CD4-positive, alpha-beta T cell treated with Interleukin-6 at 100 ng/mL for 8 hours (primary cell): ENCODE measurements around the gene B4GALT1.

Experiments
- DNase-seq: peaks from one replicate; pipeline ENCODE4 v3.0.0-alpha.2; 2020; ENCODE audit warnings: mixed read lengths, low spot score

Gene B4GALT1

DNA sequence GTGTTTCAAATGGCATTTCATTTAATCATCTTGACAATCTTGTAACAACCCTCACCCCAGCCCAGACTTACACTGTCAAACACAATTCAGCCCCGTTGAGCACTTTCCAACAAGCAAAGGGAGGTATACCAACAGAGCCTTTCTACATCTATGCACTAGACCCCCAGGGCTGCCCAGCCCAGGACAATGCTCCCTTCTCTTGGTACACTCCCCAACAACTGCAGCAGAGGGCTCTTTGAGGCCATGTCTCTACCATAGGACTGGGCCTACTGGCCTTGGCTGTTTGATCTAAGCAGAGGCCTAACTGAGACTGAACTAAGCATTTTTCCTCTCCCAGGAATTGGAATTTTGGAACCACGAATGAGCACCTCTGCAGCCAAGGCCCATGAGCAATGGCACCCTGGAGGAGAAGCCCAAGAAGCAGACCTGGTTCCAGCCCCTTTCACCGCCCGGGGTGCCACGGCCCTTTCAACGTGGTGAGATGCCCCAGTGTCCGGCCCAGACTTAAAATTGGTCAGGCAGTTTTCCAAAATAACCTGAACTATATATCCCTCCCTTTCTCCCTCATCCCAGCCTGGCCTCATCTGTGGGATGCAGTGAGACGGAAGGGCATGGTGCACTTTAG lies 43.6 kb downstream of the B4GALT1 start:
- DNase-seq: no peak

DNA sequence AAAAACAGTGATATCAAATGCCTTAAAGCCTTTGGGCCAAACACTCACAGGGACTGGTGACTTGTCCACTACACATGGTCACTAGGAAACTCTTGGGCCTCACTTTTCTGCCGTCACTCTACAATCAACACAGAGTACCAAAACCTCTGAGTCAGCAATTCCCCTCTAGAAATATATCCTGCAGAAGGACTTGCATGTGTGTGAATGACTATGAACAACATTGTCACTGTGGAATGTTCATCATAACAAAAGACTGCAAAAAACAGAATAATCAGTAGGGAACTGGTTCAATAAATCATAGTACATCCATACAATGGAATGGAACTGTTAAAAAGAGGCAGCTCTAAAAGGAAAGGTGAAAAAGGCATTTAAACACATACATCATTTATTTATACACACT lies 46.5 kb downstream of the B4GALT1 start:
- DNase-seq: no peak

DNA sequence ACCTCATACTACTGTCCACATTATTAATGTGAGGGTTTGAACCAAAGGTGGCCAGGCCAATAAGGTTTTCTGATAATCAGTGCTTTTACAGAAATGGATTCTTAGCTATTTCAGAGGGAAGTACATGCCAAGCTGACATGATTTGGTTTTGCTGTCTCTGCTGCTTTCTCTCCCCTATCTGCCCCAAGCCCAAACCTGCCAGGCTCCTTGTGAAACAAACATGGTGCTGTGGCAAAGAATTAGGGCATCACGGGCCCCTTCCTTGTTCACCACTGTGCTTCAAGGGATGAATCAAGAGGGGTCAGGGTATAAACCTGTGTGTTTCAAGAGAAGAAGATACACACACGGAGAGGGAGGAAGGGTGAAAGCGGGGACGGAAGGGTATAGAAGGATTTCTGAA lies 49.3 kb downstream of the B4GALT1 start:
- no peak for DNase-seq

DNA sequence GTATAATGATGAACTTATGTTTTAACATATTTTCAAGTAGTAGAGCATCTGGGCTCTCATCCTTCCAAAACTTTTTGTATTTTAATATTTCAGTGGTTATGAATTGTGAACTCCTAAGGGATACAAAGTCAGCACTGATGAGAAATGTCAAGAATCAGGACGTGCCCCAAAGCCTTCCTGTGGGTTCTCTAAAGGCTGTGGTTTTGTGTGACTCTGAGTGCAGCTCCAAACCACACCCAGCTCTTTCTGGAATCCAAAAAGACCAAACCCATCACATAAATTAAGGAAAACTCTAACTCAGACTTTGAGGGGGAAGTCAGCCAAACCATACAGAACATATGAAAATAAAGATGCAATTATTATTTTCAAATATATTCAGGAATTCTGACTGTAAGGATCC lies 49.8 kb downstream of the B4GALT1 start:
- DNase-seq: no peak

DNA sequence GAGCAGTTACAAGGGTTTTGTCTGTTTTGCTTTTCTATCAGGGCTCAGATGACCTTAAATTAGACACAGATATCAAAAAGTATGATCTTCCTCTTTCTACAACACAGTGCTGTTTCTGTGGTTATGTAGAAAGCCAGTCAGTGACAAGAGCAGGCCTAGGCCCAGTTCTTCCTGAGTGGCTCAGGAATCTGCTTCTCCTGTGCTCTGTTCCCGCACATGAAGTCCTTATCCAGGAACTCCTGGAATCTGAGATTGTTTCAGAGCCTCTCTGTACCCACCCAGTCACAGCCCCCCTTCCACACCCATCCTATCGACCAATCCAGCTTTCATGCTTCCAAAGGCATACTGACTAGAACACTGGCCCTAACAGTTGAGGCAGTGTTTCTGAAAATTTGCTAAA lies 50.3 kb downstream of the B4GALT1 start:
- no peak for DNase-seq

DNA sequence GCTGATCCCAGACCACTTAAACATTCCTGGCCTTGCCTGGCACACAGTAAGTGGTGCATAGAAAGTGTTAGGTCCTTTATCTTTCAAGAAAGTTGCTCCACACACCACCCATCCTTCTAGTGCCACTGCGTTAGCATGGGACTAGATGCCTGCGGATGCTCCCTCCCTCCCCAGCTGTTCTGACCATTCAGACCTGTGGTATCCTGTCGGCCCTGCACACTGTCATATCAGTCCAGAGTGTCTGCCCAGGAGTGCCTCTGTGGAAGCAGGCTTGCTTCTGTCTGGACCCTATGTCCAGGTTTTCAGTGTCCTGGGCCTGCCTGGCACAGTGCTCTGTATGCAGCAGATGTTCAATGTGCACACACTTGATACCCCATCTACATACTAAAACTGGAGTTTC lies 52.4 kb downstream of the B4GALT1 start:
- no peak for DNase-seq

DNA sequence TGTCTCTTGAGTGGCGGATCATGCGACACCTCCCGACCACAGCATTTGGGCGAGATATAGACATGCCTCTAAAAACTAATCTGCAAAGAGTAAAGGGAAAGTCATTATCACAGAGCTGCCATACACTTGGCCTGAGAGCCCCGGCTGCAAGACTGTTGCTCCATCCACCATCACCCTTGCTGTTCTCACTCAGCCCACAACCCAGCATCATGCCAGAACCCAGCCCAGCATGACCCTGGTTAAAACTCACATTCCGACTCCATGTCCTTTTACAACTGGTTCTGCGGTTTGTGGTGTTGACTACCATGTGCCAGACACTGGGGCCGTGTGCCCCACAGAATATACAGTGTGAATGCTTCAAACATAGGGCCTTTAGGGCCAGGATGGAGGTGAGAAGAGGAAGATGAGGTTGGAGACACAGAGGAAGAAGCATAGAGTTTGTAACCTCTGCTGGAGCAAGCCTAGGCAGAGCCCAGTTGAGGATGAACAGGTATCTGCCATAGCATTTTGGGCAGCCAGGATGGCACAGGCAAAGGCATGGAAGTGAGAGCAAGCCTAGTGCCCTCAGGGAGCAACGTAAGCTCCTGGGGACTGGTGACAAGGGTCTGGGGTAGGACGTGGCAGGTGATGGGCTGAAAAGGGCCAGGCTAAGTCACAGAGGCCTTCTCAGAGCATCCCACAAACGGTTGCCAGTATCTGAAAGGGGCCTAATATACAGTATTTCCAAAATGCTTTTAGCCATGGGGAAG lies 53.2 kb downstream of the B4GALT1 start:
- no peak for DNase-seq

DNA sequence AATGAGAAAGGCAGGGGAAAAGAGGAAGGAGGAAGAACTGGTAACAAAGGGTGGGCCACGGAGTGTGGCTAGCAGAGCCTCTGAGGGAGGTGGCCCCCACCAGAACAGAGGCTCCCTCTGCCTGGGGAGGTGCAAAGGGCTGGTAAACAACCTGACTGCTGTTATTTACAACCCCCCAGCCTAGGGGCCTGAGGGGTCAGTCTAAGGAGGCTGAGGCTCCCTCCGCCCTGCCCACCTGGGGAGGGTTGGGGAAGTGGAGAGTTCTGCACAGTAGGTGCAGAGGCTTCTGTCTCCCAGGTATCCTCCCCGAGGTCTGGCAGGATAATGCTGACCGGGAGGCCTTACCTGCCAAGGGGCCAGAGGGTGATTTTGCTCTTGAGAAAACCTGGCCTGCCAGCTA lies 55.0 kb downstream of the B4GALT1 start:
- no peak for DNase-seq

DNA sequence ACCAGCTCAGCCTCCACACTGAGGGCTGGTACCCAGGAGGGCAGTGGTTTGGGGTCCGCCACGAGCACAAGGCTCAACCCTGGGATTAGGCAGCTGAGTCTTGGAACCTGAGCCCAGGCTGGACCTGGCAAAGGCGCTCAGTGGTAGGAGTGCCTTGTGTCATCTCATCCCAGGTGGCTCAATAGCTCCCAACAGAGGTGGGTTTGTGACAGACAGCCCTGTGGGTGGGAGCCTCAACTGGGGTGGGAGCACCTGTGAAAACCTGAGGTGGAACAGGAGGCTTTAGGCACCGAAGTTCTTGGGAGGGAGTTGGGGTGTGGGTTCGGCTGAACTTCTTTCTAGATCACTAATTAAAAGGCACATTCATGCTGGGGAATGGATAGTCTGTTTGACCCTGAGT lies 55.5 kb downstream of the B4GALT1 start:
- DNase-seq: no peak

DNA sequence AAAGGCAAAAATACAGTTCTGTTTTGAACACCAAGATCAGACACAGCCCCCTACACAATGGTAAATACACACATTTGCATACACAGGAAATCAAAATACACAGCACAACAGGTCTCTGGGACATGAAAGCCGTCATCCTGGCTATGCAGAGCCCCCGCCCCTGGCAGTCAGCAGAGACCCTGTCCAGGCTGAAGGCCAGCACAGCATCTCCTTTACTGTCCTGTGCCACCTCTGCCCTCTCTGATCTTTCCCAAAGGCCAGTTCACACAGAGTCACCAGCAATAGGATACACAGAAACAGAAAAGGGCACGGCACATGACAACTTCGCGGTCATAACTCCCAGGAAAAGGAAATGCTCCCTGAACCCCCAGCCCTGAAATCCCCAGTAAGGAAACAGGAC lies 56.5 kb downstream of the B4GALT1 start:
- no peak for DNase-seq

DNA sequence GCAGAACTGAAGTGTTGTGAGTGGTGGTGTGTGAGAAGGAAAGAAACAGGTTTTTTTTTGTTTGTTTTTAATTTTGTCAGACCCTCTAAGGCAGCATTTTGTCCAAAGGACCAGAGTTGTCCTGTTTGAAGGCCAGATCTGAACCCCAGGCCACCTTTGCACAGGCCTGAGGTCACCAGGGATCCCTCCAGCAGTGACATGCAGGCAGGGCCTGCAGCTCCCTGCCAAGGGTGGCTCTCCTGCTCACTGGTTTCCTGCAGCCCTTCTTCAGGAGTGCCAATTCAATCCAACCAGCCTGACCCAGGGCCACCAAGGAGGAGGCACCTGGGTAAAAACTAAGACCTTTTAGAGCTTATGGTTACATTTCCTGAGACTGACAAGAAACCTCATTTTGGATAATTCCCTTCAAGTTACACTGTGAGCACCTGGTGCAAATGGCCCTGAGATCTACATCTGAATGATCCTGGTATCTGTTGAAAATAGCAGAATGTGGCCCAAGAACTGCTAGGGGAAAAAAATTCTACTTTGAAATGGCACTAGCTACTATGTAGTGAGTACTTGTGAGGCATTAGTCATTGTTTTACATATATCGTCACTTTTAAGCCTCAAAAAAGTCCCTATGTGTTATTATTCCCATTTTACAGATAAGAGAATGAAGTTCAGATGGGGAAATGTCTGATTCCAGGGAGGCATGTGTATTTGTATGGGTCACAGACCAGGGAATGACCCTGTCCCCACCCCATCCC lies 57.1 kb downstream of the B4GALT1 start:
- no peak for DNase-seq

DNA sequence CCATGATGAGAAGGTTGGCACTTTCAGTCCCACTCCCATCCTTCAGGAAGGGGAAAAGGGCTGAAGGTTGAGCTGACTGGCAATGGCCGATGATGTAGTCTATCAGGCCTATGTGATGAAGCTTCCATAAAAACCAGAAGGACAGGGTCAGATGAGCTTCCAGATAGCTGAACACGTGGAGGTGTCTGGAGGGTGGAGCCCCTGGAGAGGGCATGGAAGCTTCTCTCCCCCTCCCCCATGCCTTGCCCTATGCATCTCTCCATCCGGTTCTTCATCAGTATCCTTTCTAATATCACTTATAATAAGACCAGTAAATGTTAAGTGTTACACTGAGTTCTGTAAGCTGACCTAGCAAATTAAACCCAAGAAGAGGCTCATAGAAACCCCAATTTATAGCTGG lies 58.0 kb downstream of the B4GALT1 start:
- DNase-seq: no peak

DNA sequence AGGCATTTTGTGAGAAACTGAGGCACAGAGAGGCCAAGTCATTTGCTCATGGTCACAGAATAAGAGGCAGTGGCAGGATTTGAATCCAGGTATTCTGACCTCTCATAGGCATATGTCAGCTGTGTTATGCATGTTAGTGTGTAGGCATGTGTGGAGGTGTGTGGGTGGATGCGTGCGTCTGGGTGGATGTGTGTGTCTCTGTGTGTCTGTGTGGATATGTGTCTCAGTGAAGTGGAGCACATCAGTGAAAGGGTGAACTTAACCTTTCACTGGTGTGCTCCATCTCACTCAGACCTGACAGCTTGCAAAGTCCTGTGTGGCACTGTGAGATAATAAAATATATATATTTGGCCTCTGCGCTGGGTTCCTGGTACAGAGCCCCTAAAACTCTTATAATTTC lies 58.7 kb downstream of the B4GALT1 start:
- DNase-seq: no peak

DNA sequence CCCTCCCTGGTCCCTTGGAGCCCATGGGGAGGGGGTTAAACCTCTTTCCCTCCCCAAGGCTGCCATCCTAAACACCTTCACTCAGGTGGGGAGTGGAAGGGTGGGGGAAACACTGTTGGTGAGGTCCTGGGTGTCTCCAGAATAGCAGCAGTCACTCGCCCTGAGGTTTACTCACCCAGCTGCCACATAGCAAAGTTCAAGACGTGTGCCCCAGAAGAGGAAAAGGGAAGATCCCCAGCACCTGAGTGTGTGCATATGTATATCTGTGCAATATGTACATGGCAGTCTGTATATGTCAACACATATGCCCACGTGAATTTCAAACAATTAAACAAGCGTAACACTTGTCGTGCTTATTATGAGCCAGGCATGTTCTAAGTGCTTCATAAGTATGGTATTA lies 59.4 kb downstream of the B4GALT1 start:
- no peak for DNase-seq

DNA sequence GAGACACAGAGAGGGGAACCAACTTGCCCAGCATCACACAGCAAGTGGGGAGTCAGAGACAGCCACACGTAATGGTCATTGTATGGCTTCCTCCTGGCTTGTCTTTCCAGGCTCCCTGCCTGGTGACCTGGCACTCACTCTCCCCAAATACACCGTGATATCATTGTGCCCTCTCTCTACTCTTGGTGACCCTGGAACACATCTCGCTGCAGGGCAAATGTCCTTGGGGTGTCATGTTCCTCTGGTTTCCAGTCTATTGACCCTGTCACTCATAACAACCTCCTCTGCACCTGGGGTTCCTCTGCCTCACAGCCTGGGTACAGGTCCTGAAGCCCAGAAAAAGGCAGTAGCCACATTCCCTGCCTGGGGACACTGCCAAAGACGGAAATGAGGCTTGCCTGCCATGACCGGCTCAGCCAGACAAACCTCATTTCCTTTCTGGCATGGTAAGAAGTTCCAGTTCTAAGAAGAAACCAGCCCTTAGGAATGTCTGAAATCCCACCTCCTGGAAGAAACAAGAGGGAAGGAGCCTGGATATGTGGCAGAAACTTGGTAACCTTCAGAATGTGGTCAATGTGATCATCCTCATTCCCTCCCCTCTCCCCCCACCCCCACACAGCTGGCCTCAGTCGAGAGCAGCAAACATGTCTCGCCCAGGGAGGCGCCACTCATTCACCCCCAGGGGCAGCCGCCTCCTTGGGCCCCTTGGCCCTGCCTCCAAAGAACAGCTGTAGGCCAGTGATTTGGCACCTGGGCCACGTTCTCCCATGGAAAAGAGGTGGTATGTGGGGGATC lies 60.1 kb downstream of the B4GALT1 start:
- no peak for DNase-seq

DNA sequence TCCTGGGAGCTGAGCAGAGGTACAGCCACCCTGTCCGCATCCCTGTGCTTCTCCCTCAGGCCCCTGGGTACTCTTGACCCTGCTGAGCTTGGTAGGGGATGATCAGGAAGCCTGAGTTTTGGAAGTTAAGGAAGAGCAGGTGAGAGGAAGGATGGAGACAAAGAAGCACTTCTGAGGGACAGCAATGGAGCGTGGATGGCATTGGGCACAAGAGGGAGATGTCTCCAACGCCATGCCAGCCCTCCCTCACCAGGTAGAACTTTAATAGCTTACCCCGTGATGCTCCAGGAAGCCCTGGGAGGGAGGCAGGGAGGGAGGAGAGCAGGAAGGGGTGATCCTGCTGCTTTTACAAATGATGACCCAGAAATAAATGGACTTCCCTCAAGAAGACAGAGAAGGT lies 60.8 kb downstream of the B4GALT1 start:
- DNase-seq: no peak

DNA sequence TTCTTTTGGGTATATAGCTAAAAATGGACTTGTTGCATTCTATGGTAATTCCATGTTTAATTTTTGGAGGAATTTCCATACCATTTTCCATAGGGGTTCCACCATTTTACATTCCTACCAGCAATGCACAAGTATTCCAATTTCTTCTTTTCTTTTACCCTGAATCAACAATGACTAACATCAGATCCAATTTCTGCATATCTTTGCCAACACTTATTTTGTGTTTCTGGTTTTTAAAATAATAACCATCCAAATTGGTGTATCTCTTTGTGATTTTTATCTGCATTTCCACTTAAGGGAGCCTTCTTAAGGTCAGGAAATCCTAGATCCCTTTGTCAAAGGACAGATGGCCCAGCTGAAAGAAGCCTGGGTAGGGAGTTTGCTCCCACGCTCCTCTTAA lies 61.2 kb downstream of the B4GALT1 start:
- DNase-seq: no peak

DNA sequence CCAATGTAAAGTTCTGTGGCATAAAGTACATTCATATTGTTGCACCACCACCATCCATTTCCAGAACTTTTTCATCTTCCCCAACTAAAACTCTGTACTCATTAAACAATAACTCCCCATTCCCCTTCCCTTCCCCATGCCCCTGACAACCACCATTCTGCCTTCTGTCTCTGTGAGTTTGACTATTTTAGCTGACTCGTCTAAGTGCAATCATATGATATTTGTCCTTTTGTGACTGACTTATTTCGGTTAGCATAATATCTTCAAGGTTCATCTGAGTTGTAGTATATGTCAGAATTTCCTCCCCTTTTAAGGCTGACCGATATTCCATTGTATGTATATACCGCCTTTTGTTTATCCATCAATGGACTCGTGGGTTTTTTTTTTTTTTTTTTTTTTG lies 61.6 kb downstream of the B4GALT1 start:
- DNase-seq: no peak

DNA sequence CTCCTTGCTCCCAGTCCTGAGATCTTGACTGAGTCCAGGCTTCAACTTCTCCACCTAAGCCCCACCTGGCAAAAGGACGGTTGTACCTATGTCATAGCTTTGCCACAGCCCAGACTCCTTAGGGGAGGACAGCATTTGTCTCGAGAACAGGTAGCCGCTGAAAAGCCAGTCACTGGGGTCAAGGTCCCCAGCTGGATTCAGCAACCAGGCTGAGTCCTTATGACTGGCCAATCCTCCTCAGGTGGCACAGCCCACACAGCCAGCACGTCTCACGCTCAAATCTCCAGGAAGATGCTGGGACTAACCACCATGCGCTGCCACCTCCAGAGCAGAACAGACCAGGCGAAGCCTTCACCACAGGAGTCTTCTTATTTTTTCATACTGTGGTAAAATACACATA lies 62.7 kb downstream of the B4GALT1 start:
- no peak for DNase-seq

DNA sequence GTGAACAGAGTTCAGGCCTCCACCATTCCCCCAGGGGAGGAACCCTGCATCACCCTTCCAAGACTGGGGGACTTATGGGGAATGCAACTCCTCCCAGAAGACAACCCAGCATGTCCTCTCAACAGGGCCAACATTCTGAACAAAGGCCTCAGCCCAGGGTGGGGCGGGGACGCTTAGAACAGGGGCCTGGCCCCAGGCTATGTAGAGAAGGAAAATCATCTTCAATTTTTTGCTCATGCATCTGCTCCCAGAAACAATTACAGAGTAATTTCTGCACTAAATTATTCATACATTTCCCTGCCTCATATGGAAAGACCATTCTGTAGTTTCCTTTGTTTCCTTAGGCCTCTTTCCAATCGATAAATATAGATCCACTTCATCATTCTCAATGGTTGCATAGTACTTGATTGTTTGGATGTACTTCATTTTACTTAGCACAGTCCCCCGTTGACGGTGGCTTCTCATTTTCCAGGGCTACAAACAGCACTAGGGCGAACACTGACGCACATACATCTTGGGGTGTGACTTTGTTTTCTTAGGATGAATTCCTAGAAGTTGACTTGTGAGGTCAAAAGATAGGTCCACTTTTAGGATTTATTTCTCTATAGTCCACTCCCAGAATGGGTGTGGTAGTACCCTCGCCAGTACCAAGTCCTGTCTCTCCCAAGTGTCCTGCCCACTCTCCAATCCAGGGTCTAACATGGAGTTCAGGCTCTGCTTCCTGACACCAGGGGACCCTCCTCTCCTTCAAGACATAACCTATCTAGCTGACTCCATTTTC lies 63.4 kb downstream of the B4GALT1 start:
- DNase-seq: no peak

DNA sequence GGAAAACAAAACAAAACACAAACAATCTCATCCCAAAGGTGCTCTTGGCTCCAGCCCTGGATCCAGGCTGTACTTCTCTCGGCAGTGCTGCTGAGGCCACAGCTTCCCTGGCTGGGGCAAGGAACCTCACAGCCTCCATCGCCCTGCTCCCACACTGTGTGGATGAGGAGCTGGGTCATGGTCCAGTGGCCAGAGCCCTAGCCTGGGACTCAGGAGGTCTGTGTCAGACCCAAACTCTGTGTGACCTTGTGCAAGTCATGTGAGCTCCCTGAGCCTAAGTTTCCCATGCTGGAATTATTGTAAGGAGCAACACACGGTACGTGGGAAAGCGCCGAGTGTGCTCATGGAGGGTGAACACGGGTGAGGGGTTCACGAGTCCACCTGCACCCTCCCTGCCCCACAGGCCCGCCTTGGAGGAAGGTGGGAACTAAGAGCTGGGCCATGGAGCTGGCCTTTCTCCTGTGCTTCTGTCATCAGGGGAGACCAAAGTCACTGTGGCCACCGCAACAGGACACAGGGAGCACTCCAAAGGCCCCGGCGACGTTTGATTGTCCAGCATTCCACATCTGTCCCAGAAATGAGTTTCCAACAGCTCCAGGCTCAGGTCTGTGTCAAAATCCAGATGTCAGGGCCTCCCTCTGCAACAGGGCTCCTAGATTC lies 64.5 kb downstream of the B4GALT1 start:
- DNase-seq: no peak
